ENCODE data around the gene AHNAK. TPM values are rescaled to one million over a fixed set of nuclear protein-coding genes. Genes with fewer than 3 reads are reported as not detected.
A peak's percentile ranks its signal among the peaks of the same experiment; 100 is the strongest.

Gene AHNAK
- total RNA-seq, 4 donors from 2014 or later: 571 to 1,016 (median 697) TPM

DNA sequence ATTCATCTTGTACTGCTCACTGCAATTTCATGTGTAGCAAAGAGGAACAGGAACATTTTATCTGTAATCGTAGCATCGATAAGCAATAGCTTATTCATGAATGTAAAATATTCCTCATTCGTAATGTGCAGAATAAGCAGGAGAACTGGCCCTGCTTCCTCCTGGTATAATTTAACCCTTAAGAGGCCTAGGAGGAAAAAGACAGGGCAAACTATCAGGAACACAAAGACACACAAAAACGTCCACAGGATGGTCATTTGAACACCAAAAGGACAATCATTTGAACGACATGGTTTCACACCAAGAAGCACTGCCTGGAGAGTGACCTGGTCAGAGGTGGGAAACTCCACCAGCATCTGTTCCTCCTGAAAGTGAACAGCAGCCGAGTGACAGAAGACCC is 63.9 kb downstream of the AHNAK start:
- TF ChIP-seq, protein P1, sequence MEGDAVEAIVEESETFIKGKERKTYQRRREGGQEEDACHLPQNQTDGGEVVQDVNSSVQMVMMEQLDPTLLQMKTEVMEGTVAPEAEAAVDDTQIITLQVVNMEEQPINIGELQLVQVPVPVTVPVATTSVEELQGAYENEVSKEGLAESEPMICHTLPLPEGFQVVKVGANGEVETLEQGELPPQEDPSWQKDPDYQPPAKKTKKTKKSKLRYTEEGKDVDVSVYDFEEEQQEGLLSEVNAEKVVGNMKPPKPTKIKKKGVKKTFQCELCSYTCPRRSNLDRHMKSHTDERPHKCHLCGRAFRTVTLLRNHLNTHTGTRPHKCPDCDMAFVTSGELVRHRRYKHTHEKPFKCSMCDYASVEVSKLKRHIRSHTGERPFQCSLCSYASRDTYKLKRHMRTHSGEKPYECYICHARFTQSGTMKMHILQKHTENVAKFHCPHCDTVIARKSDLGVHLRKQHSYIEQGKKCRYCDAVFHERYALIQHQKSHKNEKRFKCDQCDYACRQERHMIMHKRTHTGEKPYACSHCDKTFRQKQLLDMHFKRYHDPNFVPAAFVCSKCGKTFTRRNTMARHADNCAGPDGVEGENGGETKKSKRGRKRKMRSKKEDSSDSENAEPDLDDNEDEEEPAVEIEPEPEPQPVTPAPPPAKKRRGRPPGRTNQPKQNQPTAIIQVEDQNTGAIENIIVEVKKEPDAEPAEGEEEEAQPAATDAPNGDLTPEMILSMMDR (IDR thresholded peaks at IDR 0.05): no peak
- no peak for TF ChIP-seq POLR2A (IDR thresholded peaks at IDR 0.05)
- no peaks in the 10 kb centered on the region for H3K27me3 ChIP-seq
- H3K9me3 ChIP-seq: no peaks in the 10 kb centered on the region
- DNase-seq: no peak
- H3K4me3 ChIP-seq: no peak overlapping the region
- no peak overlapping the region for H3K27ac ChIP-seq
- H3K36me3 ChIP-seq: no peaks in the 10 kb centered on the region
- no peaks in the 10 kb centered on the region for H3K4me1 ChIP-seq

- H3K4me3 ChIP-seq: no peak overlapping the region
- H3K4me1 ChIP-seq: no peaks in the 10 kb centered on the region
- no peaks in the 10 kb centered on the region for H3K9me3 ChIP-seq
- H3K27ac ChIP-seq: peak overlapping the region in 2 of 4 donors; percentile 17 to 71
- no peaks in the 10 kb centered on the region for H3K27me3 ChIP-seq
- no peaks in the 10 kb centered on the region for H3K36me3 ChIP-seq
- DNase-seq: no peak
- TF ChIP-seq, protein P1 (IDR thresholded peaks at IDR 0.05): no peak
- no peak for TF ChIP-seq POLR2A (IDR thresholded peaks at IDR 0.05)
Measured at GRCh38 chr11:62479631-62480201, 66.9 kb downstream of the AHNAK start.

DNA sequence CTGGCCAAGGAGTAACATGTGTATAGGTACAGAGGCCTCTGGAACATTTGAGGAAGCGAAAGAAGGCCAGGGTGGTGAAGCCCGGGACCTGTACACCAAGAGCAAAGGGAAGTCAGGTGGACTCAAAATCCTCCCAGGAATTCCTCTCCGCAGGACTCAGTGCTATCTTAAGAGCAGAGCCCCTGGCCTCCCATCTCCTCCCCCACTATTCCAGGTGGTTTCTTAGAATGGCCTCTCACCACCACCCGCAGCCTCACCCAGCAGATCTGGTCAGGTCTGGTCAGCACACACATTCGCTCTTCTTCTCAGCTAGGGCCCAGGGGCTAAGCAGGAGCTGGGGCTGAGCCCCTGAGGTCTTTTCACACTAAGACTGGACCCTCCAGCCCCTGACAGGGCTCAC is 68.7 kb downstream of the AHNAK start:
- DNase-seq: no peak
- H3K4me1 ChIP-seq: no peaks in the 10 kb centered on the region
- no peak for TF ChIP-seq POLR2A (IDR thresholded peaks at IDR 0.05)
- TF ChIP-seq, protein P1 (IDR thresholded peaks at IDR 0.05): no peak
- H3K27me3 ChIP-seq: no peaks in the 10 kb centered on the region
- no peak overlapping the region for H3K4me3 ChIP-seq
- H3K9me3 ChIP-seq: no peaks in the 10 kb centered on the region
- no peaks in the 10 kb centered on the region for H3K36me3 ChIP-seq
- H3K27ac ChIP-seq: no peak overlapping the region

DNA sequence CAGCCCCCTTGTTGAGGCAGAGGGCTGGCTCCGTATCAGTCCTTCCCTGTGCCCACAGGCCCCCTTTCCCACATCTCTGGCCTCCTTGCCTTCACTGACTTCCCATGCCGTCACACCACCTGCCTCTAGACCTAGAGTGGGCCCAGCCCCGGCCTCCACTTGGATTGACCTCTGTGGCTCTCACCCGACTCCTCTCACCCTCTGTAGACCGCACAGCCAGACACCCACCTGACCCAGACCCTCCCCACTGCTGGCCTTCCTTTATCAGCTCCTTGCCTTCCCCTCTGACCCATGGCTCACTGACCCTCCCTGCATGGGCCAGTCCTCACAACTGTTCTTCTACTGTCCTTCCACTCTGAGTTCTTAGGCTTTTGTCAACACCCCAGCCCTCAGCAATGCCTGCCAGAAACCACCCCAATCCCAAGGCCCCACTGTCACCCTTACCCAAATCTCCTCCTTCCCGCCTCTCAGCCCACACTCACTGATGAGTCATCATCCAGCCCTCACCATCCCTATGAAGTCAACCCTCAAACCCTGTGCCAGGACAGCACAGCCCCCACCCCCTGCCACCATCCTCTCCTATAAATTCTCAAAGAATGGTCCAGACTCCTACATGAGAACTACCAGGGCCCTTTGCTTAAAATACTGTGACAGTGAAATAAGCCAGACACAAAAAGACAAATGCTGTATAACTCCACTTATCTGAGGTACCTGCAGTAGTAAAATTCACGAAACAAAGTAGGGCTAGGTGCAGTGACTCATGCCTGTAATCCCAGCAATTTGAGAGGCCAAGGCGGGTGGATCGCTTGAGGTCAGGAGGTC is 74.3 kb downstream of the AHNAK start:
- H3K4me3 ChIP-seq: no peak overlapping the region
- no peaks in the 10 kb centered on the region for H3K27me3 ChIP-seq
- no peak for TF ChIP-seq POLR2A (IDR thresholded peaks at IDR 0.05)
- TF ChIP-seq, protein P1 (IDR thresholded peaks at IDR 0.05): no peak
- H3K4me1 ChIP-seq: no peaks in the 10 kb centered on the region
- no peak for DNase-seq
- peak overlapping the region in 2 of 4 donors; percentile 12 to 62 for H3K27ac ChIP-seq
- H3K9me3 ChIP-seq: no peaks in the 10 kb centered on the region
- no peaks in the 10 kb centered on the region for H3K36me3 ChIP-seq

GRCh38 chr11:62471603-62472002 is 75.0 kb downstream of the AHNAK start:
- Histone ChIP-seq H3K4me3 (no peak overlapping the region), H3K36me3 (no peaks in the 10 kb centered on the region), H3K27me3 (no peaks in the 10 kb centered on the region), H3K4me1 (no peaks in the 10 kb centered on the region), H3K9me3 (no peaks in the 10 kb centered on the region), H3K27ac (peak overlapping the region in 2 of 4 donors; percentile 12 to 62)
- no peak for TF ChIP-seq POLR2A (IDR thresholded peaks at IDR 0.05)
- TF ChIP-seq, protein P1 (IDR thresholded peaks at IDR 0.05): no peak
- no peak for DNase-seq

Measured in Peyer's patch (tissue), 4 donors.